OCI-LY1 (cell line): ENCODE results near the gene S100PBP.

Experiments used
- EZH2 ChIP-seq: fragments of 200-600 bp; sonication (generic), shearing (Covaris generic); IDR thresholded peaks from 2 replicates; pipeline ENCODE4 v1.8.0; 2017; ENCODE audit warnings: borderline replicate concordance, mixed run types, mild to moderate bottlenecking, antibody characterized with exemption, low read length, moderate library complexity, mixed read lengths
- TF ChIP-seq, protein P1 (sequence below): fragments of 200-600 bp; sonication (generic), shearing (Covaris generic); IDR thresholded peaks from 2 replicates; pipeline ENCODE4 v1.5.1; 2017; ENCODE audit warnings: mild to moderate bottlenecking, antibody characterized with exemption, low read length, moderate library complexity, mixed read lengths

DNA sequence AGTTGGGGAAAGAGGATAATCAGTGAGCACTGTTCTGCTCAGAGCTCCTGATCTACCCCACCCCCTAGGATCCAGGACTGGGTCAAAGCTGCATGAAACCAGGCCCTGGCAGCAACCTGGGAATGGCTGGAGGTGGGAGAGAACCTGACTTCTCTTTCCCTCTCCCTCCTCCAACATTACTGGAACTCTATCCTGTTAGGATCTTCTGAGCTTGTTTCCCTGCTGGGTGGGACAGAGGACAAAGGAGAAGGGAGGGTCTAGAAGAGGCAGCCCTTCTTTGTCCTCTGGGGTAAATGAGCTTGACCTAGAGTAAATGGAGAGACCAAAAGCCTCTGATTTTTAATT, 43.0 kb upstream of the S100PBP start:
- TF ChIP-seq, protein P1, sequence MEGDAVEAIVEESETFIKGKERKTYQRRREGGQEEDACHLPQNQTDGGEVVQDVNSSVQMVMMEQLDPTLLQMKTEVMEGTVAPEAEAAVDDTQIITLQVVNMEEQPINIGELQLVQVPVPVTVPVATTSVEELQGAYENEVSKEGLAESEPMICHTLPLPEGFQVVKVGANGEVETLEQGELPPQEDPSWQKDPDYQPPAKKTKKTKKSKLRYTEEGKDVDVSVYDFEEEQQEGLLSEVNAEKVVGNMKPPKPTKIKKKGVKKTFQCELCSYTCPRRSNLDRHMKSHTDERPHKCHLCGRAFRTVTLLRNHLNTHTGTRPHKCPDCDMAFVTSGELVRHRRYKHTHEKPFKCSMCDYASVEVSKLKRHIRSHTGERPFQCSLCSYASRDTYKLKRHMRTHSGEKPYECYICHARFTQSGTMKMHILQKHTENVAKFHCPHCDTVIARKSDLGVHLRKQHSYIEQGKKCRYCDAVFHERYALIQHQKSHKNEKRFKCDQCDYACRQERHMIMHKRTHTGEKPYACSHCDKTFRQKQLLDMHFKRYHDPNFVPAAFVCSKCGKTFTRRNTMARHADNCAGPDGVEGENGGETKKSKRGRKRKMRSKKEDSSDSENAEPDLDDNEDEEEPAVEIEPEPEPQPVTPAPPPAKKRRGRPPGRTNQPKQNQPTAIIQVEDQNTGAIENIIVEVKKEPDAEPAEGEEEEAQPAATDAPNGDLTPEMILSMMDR: no peak
- TF ChIP-seq EZH2: no peak
